DND-41 (cell line): ENCODE results near the gene NDUFC2.

Experiments used
- CTCF ChIP-seq: IDR thresholded peaks from 2 replicates; pipeline ENCODE4 v1.5.1; 2012; ENCODE audit warnings: borderline replicate concordance, low read length, moderate library complexity, mild to moderate bottlenecking; ENCODE audit not compliant: poor library complexity, severe bottlenecking; ENCODE audit errors: extremely low read depth
- EZH2 ChIP-seq: IDR thresholded peaks from 3 replicates; pipeline ENCODE4 v1.6.1; 2012; ENCODE audit warnings: borderline replicate concordance, low read depth, mild to moderate bottlenecking, moderate library complexity, low read length, inconsistent platforms; ENCODE audit not compliant: severe bottlenecking

- TF ChIP-seq CTCF (no peak), EZH2 (no peak)
Observed at GRCh38 chr11:78109081-78110015, 29.7 kb upstream of the NDUFC2 start.
